Mucosa of stomach (tissue), 1 donor: Measurements from ENCODE around the gene UBE2G2.

Experiments used
- H3K27me3 ChIP-seq: one replicate; pipeline ENCODE4 v1.7.0; 2013; ENCODE audit warnings: mild to moderate bottlenecking, low read length; ENCODE audit not compliant: control insufficient read depth, insufficient read depth
- H3K36me3 ChIP-seq: one replicate; pipeline ENCODE4 v1.7.0; 2013; ENCODE audit warnings: low read length; ENCODE audit not compliant: control insufficient read depth, insufficient read depth
- H3K4me1 ChIP-seq: one replicate; pipeline ENCODE4 v1.7.0; 2013; ENCODE audit warnings: mild to moderate bottlenecking, low read length; ENCODE audit not compliant: control insufficient read depth, insufficient read depth
- H3K4me3 ChIP-seq: one replicate; pipeline ENCODE4 v1.7.0; 2013; ENCODE audit warnings: low read length
- H3K9ac ChIP-seq: one replicate; pipeline ENCODE4 v1.7.0; 2013; ENCODE audit warnings: mild to moderate bottlenecking, low read length, moderate library complexity
- H3K9me3 ChIP-seq: one replicate; pipeline ENCODE4 v1.7.0; 2013; ENCODE audit warnings: mild to moderate bottlenecking, low read length, moderate library complexity; ENCODE audit not compliant: control insufficient read depth
- donor health status: Pancreatic carcinoma.

The UBE2G2 gene

DNA sequence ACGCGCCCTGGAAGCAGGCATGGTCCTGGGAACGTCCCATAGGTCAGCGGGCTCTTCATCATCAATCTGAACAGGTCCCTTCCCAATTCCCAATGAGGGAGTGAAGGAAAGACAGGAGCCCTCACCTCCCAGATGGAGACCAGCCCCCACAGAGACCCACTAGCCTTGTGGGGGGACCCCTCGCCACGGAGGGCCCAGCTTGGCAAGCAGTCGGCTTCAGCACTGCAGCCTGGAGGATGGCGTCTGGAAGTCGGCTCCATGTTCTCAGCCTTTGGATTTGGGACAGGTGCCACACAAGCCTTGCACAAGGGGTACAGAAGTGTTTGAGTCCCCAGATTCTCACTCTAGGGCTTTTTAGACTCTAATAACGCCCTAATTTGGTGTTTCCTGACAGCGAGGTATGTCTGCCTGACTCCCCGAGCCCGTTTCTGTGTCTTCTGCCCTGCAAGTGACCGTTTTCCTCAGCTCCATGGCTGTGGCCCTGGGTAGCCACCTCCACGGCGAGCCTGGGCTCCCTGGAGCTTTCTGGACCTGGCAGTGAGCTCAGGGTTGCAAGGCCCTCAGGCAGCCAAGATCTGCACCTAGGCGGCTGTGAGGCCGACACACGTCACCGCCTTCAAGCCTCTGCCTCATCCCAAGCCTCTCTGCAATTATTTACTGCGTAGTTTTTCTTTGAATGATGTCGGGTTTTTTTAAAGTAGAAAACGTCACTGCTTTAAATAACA, 41.3 kb upstream of the UBE2G2 start:
- Histone ChIP-seq H3K36me3 (no peaks in the 10 kb centered on the region), H3K9ac (no peak overlapping the region), H3K27me3 (peaks cover 13% of the 10 kb centered on the region), H3K4me1 (peaks cover 26% of the 10 kb centered on the region), H3K4me3 (no peak overlapping the region), H3K9me3 (no peaks in the 10 kb centered on the region)

- no peak overlapping the region for H3K9ac ChIP-seq
- no peaks in the 10 kb centered on the region for H3K9me3 ChIP-seq
- no peak overlapping the region for H3K4me3 ChIP-seq
- peaks cover 29% of the 10 kb centered on the region for H3K4me1 ChIP-seq
- H3K36me3 ChIP-seq: no peaks in the 10 kb centered on the region
- peaks cover 13% of the 10 kb centered on the region for H3K27me3 ChIP-seq
Observed at GRCh38 chr21:44842087-44842486, 40.5 kb upstream of the UBE2G2 start.

DNA sequence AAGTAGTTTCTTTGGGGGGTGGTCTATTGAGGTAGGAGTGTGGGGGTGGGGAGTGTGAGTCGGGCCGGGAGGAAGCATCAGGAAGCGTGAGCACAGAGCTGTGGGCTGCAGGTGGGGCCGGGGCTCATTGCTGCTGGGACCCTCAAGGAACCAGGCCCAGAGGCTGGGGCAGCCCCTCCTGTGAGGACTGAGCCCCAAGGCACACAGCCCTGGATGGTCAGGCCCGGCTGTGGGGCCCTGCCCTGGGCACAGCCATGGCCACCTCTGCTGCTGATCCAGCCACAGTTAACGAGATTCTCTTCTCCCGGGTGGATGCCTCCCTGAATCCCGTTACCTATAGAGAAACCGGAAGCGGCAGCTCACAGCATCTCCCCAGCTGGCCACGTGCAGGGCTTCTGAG, 39.2 kb upstream of the UBE2G2 start:
- Histone ChIP-seq H3K4me3 (no peak overlapping the region), H3K36me3 (no peaks in the 10 kb centered on the region), H3K9me3 (no peaks in the 10 kb centered on the region), H3K27me3 (peaks cover 19% of the 10 kb centered on the region), H3K4me1 (peaks cover 23% of the 10 kb centered on the region), H3K9ac (no peak overlapping the region)

GRCh38 chr21:44838951-44839350, 37.3 kb upstream of the UBE2G2 start:
- H3K4me3 ChIP-seq: no peak overlapping the region
- H3K9me3 ChIP-seq: no peaks in the 10 kb centered on the region
- peaks cover 26% of the 10 kb centered on the region for H3K4me1 ChIP-seq
- no peak overlapping the region for H3K9ac ChIP-seq
- peaks cover 19% of the 10 kb centered on the region for H3K27me3 ChIP-seq
- H3K36me3 ChIP-seq: no peaks in the 10 kb centered on the region

DNA sequence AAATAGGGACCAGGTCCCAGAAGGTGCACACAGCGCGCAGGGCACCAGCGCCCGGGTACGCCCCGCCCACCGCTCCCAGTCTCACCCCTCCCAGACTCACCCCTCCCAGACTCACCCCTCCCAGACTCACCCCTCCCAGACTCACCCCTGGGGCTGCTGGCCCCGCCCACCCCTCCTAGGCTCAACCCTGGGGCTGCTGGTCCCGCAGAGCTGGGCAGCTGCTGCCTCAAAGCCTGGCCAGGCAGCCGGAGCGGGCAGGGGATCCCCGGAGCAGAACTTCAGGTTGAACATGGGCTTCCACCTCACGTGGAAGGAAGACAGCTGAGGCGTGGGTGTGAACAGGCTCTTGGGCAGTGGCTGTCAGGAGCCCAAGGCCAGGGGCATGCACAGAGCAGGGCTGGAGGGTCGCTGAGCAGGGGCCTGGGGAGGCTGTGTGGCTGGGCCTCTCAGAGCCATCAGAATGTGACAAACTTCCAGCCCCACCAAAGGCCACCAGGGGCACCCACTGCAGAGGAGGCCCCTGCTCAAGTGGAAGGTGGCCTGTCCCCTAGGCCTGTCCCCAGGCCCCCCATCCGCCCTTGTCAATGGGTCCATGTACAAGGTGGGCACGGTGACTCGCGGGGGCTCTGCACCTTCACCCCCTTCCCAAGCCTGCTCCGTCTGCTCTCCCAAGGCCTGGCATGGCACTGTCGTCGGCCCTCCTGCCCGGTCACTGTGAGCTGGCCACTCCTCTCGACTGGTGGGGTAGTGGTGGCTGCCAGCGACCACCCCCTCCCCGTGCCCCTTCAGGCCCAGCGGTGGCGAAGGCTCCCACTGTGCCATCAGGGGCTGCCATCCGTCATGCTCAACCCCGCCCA, 36.6 kb upstream of the UBE2G2 start:
- Histone ChIP-seq H3K9ac (no peak overlapping the region), H3K9me3 (no peaks in the 10 kb centered on the region), H3K4me1 (peaks cover 26% of the 10 kb centered on the region), H3K27me3 (peaks cover 19% of the 10 kb centered on the region), H3K4me3 (no peak overlapping the region), H3K36me3 (no peaks in the 10 kb centered on the region)

DNA sequence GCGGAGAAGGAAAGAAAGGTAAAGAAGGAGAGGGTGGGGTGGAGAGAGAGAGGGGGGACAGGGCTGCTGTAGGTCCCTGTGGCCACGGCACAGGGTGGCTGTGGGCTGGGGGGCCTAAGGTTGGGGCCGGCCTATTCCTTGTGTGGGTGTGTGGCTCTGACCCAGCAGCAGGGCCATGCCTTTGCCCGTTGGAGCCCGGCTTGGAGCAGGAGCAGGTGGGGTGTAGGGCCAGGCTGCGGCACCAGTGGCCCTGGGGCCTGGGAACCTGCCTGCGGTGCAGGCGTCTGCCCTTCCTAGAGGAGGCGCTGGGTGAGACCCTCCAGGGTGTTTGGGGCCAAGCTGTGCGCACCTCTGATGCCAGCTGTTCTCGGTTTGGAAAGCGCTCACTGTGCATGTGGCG, 35.9 kb upstream of the UBE2G2 start:
- H3K36me3 ChIP-seq: no peaks in the 10 kb centered on the region
- peaks cover 12% of the 10 kb centered on the region for H3K27me3 ChIP-seq

DNA sequence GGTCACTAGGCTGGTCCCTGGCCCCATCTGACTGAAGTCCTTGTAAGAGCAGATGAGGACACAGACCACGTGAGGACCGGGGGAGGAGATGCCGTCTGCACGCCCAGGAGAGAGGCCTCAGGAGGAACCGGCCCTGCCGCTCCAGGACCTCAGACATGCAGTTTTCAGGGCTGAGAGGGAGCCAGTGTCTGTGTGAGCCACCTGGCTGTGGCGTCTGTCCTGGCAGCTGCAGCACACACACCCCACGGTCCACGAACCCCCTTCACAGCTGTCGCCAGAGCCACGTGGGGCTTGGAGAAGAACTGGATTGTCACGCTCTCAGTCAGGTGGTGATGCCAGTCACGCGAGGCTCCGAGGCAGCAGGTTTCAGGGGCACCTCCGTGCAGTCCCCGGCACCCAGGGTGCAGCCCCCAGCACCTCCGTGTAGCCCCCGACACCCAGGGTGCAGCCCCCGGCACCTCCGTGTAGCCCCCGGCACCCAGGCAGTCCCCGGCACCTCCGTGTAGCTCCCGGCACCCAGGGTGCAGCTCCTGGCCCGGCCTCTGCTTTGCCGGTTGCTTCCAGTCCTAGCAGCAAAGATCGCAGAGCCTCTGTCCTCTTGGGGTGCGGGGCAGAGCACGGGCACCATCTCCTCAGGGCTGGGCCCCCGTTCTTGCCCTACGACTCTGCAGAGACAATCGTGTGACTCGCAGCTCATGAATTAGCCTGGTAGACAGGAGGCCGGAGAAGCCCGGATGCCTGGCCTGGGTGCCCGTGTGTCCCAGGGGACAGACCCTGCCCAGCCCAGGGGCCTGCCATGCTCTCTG, 35.2 kb upstream of the UBE2G2 start:
- Histone ChIP-seq H3K9me3 (no peaks in the 10 kb centered on the region), H3K4me3 (no peak overlapping the region), H3K27me3 (peaks cover 11% of the 10 kb centered on the region), H3K9ac (no peak overlapping the region), H3K4me1 (peaks cover 26% of the 10 kb centered on the region), H3K36me3 (no peaks in the 10 kb centered on the region)

More for the DNA sequence above, 35.9 kb upstream of the UBE2G2 start:
- H3K9ac ChIP-seq: no peak overlapping the region
- H3K9me3 ChIP-seq: no peaks in the 10 kb centered on the region
- H3K4me3 ChIP-seq: no peak overlapping the region
- peaks cover 26% of the 10 kb centered on the region for H3K4me1 ChIP-seq

DNA sequence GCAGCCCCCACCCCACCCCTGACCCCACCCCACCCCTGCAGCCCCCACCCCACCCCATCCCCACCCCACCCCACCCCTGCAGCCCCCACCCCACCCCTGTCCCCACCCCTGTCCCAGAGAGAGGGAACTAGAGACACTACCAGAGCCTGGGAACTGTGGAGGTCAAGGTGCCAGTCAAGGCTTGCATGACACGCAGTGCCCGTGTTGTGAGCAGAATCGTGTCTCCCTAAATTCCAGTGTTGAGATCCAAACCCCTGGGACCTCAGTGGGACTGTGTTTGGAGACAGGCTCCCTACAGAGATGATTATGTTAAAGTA, 34.7 kb upstream of the UBE2G2 start:
- no peaks in the 10 kb centered on the region for H3K36me3 ChIP-seq
- H3K4me1 ChIP-seq: peaks cover 26% of the 10 kb centered on the region
- H3K27me3 ChIP-seq: peaks cover 5% of the 10 kb centered on the region
- H3K4me3 ChIP-seq: no peak overlapping the region
- H3K9me3 ChIP-seq: no peaks in the 10 kb centered on the region
- no peak overlapping the region for H3K9ac ChIP-seq

- no peak overlapping the region for H3K4me3 ChIP-seq
- no peaks in the 10 kb centered on the region for H3K9me3 ChIP-seq
- H3K36me3 ChIP-seq: no peaks in the 10 kb centered on the region
- H3K27me3 ChIP-seq: peaks cover 5% of the 10 kb centered on the region
- peaks cover 26% of the 10 kb centered on the region for H3K4me1 ChIP-seq
- H3K9ac ChIP-seq: no peak overlapping the region
Observed at GRCh38 chr21:44835647-44835973, 34.0 kb upstream of the UBE2G2 start.

DNA sequence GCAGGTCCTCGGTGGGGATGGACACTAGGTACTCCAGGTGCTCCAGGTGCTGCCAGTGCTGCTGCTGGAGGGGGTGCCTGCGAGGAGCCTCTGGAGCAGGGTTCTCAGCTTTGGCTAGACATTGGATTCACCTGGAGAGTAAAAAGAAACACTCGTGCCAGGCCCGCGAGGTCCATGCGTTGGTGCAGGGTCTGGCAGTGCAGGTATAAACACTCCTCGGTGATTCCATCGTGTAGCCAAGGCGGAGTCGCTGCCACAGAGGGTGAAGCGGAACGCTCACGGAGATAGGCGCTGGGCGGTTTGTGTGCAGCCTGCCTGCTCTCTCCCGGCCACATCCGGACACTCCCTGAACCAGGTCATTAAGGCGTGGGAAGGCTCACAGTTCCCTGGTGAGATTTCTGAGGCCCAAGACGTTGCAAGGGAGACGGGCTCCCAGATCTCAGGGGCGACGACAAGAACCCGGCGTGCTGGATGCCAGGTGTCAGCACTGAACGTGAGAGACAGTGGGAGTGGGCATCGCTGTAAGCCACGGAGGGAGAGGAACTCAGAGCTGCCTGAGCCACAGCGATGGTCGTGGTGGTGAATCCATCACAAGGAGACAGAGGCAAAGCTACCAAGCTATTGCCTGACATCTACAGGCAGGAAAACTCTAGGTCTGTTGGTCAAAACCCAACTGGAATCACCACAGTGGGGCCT, 33.5 kb upstream of the UBE2G2 start:
- Histone ChIP-seq H3K36me3 (no peaks in the 10 kb centered on the region), H3K4me3 (no peak overlapping the region), H3K9me3 (no peaks in the 10 kb centered on the region), H3K4me1 (peaks cover 26% of the 10 kb centered on the region), H3K27me3 (peaks cover 5% of the 10 kb centered on the region), H3K9ac (no peak overlapping the region)

DNA sequence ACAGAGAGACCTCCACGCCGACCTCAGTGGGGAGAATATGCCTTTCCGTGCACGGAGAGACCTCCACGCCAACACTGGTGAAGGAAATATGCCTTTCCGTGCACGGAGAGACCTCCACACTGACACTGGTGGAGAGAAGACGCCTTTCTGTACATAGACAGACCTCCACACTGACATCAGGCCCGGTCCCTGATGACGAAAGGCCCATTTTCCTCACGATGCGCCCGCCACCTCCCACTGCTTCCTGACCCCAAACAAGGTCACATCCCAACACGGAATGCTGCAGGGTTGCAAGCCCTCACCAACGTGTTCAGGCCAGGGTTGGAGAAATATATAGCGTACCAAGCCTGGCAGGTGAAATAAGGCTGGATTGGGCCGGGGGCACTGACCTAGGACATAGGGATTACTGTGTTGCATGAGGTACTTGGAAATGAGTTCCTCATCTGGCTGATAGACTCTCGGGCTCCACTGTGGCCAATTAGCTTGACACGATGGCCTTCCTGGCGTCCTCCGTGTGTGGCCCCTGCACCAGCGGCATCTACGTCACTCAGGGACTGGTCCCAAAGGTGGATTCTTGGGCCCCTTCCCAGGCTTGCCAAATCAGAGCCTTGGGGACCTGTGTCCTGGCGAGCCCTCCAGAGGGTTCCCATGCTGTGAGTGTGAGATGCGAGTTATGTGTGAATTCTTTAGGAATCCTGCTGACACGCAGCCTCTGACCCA, 32.8 kb upstream of the UBE2G2 start:
- H3K4me3 ChIP-seq: no peak overlapping the region
- peaks cover 5% of the 10 kb centered on the region for H3K27me3 ChIP-seq
- H3K9me3 ChIP-seq: no peaks in the 10 kb centered on the region
- peaks cover 26% of the 10 kb centered on the region for H3K4me1 ChIP-seq
- H3K36me3 ChIP-seq: no peaks in the 10 kb centered on the region
- H3K9ac ChIP-seq: no peak overlapping the region
